Fibroblast of mammary gland (primary cell): ENCODE data around the gene NFU1.
"Not testable (repeated sequence)": the region's sequence is repeated elsewhere in the genome, so short reads cannot be mapped to it uniquely, and the experiment has no call there.

ENCODE experiments used
- DNase-seq: peaks from one replicate; pipeline ENCODE4 v3.0.0-alpha.2; 2010; ENCODE audit warnings: low read depth
- H3K4me3 ChIP-seq: 2 replicates; pipeline ENCODE4 v1.5.1; 2011; ENCODE audit warnings: low read depth, mild to moderate bottlenecking, low read length, moderate library complexity; ENCODE audit not compliant: control insufficient read depth
- TF ChIP-seq, protein P1 (sequence below): conservative IDR thresholded peaks from 2 replicates; pipeline ENCODE4 v1.5.1; 2011; ENCODE audit warnings: low read depth, low read length, inconsistent platforms; ENCODE audit not compliant: control insufficient read depth, insufficient read depth

Gene NFU1

DNA sequence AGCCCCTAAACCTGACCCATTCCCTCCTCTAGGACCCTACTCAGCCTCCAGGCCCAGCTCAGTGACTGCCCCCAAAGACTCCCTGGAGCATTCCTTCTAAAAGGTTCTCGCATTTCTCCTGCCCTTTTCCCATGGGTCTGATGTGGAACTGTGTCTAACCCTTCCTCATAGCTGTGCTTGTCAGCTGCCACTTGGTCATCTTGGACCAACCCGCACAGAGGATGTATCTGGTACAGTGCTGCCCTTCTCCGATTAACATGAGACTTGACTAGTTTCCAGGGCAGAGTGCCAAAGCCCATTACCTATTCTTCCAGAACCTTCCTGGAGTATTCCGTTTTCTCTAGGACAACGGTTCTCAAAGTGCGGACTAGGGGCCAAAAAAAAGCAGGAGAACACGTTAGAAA, 518 bp upstream of the NFU1 start:
- peak overlapping the region; percentile 94 for H3K4me3 ChIP-seq
- TF ChIP-seq, protein P1, sequence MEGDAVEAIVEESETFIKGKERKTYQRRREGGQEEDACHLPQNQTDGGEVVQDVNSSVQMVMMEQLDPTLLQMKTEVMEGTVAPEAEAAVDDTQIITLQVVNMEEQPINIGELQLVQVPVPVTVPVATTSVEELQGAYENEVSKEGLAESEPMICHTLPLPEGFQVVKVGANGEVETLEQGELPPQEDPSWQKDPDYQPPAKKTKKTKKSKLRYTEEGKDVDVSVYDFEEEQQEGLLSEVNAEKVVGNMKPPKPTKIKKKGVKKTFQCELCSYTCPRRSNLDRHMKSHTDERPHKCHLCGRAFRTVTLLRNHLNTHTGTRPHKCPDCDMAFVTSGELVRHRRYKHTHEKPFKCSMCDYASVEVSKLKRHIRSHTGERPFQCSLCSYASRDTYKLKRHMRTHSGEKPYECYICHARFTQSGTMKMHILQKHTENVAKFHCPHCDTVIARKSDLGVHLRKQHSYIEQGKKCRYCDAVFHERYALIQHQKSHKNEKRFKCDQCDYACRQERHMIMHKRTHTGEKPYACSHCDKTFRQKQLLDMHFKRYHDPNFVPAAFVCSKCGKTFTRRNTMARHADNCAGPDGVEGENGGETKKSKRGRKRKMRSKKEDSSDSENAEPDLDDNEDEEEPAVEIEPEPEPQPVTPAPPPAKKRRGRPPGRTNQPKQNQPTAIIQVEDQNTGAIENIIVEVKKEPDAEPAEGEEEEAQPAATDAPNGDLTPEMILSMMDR: no peak
- DNase-seq: no peak

GRCh38 chr2:69436596-69436937, 668 bp downstream of the NFU1 start:
- peak; percentile 12 for DNase-seq
- TF ChIP-seq, protein P1: no peak
- peak overlapping the region; percentile 94 for H3K4me3 ChIP-seq

GRCh38 chr2:69434753-69435152, 2.5 kb downstream of the NFU1 start:
- TF ChIP-seq, protein P1: no peak
- DNase-seq: no peak
- no peak overlapping the region for H3K4me3 ChIP-seq

GRCh38 chr2:69429491-69430183, 7.6 kb downstream of the NFU1 start:
- no peak for DNase-seq
- H3K4me3 ChIP-seq: no peak overlapping the region
- TF ChIP-seq, protein P1: no peak

GRCh38 chr2:69428981-69429380, 8.3 kb downstream of the NFU1 start:
- TF ChIP-seq, protein P1: no peak
- H3K4me3 ChIP-seq: no peak overlapping the region
- DNase-seq: no peak

DNA sequence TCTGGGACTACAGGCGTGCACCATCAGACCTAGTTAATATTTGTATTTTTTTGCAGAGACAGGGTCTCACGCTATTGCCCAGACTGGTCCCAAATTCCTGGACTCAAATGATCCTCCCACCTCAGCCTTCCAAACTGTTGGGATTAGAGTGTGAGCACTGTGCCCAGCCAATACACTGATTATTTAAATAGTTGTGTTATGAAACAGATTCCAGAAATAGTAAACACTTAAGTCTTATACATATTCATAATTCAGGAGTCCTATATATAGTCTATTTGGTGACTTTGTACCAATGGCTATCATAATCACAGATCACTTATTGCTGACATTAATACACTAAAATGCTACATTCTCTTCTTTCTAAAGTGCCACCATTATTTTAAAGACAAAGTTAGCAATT, 12.8 kb downstream of the NFU1 start:
- no peak for DNase-seq
- no peak overlapping the region for H3K4me3 ChIP-seq
- TF ChIP-seq, protein P1: no peak

DNA sequence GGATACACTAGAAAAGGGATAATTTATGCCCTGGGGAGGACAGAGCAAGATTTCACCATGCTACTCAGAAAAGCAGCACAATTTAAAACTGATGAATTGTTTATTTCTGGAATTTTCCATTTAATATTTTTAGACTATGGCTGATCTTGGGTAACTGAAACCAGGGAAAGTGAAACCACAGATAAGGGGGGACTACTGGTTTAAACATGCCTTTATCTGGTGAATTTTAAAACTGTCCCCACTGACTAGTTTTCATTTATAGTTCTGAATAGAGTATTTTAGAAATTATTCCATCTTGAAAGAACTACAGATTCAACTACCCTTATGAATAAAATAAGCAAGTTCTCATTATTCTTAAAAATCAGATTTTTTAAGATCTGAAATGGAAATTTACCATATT, 15.0 kb downstream of the NFU1 start:
- TF ChIP-seq, protein P1: no peak
- DNase-seq: no peak
- no peak overlapping the region for H3K4me3 ChIP-seq

DNA sequence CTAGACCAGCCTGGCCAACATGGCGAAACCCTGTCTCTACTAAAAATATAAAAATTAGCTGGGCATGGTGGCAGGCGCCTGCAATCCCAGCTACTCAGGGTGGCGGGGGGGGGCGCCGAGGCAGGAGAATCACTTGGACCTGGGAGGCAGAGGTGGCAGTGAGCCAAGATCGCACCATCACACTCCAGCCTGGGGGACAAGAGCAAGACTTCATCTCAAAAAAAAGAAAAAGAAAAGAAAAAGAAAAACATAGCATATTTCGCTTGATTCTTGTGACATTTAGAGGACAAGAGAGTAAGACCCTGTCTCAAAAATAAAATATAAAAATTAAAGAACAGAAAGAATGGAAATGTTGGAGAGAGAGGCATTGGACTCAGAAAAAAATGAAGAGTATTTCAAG, 18.1 kb downstream of the NFU1 start:
- DNase-seq, H3K4me3 ChIP-seq: not testable (repeated sequence)
